CD4-positive, alpha-beta T cell treated with Interleukin-10 for 1 hour (primary cell): ENCODE data around the gene SPEN.

ENCODE experiments used
- DNase-seq: peaks from one replicate; pipeline ENCODE4 v3.0.0-alpha.2; 2020

SPEN gene

DNA sequence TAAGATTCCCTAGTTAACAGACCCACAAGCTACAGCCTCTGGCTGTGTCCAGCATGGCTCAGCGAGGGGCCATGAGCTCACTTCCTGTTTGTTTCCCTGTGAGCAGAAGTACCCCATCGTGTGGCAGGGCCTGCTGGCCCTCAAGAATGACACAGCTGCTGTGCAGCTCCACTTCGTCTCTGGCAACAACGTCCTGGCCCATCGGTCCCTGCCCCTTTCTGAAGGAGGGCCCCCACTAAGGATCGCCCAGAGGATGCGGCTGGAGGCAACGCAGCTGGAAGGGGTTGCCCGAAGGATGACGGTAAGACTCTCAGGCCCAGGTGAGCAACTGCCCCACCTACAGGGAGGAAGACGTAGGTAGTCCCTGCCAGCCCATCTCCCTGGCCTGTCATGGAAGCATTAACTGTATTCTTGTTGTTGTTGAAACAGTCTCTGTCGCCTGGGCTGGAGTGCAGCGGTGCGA lies 90.2 kb downstream of the SPEN start:
- DNase-seq: no peak

DNA sequence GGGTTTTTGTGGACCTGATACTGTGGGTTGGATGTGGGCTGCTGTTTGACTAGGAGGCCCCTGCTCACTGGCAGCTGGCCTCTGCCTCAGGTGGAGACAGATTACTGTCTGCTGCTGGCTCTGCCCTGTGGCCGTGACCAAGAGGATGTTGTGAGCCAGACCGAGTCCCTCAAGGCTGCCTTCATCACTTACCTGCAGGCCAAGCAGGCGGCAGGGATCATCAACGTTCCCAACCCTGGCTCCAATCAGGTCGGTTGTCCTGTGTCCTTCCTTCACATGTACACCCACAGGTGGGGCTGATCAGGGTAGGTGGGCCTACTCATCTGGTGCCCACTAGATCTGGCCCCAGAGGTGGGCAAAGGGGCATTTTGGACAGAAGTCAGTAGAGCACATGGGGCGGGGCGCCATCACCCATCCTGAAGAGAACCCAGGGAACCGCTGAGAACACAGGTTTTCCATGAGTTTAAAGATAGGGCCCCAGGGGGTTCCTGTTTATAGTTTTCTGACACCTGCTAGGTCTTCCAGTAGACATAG lies 91.2 kb downstream of the SPEN start:
- DNase-seq: no peak

DNA sequence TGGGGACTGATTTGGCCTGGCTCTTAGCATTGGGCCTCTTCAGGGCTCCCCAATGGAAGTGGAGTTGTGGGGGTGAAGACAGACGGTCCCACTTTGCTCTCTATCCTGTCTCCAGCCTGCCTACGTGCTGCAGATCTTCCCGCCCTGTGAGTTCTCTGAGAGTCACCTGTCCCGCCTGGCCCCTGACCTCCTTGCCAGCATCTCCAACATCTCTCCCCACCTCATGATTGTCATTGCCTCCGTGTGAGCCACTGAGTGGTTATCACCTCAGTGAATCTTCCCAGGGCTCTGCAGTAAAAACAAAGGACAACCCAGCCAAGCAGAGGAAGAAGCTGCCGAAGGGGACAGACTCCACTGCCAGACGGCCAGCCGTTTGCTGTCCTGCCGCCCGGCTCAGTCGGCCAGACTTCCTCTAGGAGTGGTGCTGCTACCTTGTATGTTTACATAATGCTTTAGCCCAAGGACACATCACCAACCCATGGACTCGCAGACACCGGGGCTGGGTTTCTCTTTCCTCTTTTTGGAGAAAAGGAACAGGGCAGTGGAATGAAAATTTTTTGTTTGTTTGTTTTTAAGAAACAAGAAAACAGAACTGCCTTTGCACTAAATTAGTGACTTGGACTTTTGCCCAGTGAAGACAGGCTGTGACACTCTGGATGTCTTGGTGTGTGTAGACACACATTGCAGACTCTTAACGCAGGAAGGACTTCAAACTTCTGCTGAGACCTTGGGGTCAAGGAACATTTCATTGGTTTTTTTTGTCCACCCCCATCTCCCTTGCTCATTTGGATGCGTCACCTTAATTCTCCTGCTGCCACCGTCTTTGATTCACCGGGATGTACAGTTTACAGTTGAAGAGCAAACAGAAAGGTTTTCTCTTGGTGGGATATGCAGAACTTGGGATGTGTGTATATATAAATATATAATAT lies 91.9 kb downstream of the SPEN start:
- no peak for DNase-seq

DNA sequence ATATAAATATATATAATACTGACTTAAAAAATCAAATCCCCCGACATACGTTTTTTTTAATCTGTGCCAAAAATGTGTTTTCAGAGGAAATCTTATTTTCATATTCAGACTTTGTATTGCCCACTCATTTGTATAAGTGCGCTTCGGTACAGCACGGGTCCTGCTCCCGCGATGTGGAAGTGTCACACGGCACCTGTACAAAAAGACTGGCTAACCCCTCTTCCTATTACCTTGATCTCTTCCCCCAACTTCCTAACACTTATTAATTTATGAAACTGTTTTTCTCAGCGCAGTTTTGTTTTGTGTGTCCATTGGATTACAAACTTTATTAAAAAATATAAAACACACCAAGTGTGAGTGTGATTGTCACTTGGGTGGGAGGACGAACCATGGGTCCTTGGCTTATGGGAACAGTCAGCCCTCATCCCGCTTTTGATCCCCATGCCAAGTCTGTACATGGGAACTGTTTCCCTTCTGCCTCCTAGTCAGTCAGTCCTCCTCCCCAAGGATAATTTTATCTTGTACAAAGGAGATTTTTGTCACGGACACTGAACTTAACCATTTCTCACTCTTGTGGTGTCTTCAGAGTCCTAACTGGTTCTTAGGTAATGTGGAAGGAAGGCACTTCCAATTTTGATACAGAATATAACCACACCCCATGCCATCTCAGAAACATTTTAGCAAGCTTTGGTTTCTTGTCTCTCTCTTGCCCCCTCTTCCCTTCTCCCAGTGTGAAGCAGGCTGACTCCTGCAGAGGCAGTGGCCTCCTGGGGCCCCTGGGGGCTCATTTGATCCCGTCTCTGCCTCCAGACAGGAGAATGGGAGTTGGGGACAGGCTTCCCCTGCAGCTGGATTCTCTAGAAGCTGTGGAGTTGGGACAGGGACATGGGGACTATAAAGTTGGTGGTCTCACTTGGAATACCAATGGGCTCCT lies 92.9 kb downstream of the SPEN start:
- no peak for DNase-seq

DNA sequence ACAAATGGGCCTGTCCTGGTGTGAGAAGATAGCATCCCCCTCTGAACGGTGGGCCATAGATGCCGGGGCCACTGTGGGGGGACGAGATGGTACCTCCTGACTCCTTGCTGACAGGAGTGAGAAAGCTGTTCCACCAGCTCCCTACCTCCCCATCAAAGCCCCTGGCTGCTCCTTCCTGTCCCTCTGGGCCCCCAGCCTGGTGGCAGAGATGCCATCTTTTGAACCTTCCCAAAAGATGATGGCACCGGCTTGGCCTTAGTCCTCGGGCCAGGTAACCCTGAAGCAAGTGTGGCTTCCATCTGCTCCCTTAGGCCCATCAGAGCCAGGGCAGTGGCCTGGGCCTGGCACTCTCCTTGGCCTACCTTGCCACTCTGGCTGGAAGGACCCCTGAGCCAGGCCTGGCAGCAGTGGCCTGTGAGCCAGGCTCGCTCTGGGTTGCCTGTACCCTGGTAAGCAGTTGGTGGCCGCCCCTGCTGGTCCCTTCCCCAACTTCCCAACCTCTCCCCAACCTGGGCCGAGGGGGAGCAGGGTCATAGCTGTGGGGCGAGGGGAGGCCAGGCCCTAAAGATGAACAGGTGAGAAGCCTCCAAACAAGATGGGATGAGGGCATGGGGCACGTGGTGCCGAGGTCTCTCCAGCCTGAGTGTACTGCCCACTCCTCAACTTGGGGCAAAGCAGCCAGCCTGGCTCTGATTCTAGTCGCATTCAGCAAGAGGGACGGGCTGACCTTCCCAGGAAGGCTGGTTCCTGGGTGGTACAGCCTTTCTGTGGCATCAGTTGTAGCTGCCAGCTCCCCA lies 93.7 kb downstream of the SPEN start:
- DNase-seq: no peak

DNA sequence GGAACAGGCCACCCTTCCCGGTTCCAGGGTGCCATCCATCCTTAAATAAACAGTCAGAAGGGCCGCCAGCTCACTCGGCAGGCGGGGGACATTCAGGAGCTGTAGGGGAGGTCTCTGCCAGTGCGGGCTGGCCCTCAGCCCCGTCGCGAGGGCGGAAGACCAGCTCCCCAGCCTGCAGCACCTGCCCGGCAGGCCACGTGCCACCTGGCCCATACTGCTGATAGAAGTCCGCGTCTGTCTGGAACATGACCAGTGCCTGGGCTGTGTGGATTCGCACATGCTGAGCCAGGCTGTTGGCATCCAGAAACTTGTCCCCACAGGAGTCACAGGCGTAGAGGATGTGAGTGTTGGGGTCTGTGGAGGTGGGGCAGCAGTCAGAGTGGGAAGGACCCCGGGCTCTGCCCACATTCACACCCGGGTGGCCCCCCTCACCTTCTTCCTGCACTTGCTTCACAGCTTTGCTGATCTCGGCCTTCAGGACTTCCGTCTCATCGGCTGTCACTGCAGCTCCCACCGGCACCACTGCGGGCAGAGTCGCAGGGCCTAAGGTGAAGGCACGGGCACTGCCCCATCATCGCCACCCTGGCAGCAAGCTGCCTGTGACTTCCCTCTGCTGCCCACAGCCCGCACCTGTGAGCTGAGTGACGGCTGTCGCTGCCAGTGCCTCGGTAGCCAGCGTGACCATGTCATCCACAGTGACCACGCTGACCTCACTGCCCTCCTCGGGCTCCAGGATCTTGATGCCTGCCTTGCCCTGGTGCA lies 94.6 kb downstream of the SPEN start:
- no peak for DNase-seq

DNA sequence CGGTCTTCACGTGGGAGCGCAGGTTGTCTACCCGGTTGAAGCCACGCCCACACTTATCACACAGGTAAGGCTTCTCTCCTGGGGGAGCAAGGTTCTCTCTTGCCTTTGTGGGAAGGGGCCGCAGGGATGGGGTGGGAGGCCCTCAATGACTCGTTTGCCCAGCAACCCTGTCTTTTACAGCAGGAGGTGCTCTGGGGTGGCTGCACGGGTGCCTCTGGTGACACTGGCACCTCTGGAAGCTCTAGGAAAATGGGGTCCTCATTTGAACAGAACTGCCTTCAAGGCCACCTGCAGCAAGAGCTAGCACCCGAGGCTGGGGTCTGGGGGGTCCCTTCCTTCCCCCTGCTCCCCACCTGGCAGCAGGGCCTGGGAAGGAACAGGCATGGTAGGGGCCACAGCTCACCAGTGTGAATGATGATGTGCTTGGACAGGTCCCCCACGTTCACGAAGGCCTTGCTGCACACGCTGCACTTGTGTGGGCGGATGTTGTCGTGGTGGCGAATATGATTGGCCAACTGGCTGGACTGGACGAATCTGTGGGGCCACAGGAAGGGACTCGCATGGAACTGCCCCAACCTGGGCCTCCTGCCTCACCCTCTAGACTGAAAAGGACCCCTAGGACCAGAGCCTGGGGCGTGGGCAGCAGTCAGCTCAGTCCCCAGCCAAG lies 95.3 kb downstream of the SPEN start:
- no peak for DNase-seq

DNA sequence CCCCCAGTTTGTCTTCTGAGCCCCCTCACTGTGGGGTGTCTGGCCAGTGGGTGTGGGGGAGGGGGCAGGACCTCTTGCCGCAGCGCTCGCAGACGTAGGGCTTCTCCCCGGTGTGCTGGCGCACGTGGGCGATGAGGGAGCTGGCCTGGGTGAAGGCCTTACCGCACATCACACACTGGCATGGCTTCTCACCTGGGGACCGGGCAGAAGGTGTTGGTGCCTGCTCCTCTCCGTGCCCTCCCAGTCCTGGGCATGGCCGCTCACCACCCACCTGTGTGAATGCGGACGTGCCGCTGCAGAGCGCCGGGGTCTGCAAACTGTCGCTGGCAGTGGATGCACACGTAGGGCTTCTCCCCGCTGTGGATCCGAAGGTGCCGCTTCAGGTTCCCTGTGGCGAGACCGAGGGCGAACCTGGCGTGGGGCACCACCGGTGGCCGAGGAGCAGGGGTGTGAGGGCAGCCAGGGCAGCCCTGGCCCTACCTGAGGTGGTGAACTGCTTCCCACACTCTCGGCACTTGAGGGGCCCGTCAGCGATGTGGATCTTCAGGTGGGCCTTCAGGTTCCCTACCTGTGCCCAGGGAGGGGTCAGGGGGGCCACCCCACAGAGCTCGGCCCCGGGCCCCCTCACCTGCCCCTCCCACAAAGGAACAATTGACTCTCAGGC lies 96.0 kb downstream of the SPEN start:
- DNase-seq: no peak

DNA sequence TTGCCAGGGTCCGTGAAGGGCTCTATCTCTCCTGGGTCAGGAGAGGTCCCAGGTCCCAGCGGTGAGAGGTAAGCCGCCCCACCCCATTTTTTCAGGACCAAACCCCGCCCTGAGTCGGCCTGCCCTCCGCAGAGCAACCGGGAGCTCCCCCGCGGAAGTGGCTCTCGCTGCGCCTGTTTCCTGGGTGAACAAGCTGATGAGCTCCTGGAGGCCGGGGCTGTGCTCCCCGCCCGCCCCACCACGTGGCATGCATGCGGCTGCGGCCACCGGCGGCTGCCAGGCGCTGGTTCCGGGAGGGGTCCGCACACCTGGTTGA lies 96.4 kb downstream of the SPEN start:
- DNase-seq: no peak

DNA sequence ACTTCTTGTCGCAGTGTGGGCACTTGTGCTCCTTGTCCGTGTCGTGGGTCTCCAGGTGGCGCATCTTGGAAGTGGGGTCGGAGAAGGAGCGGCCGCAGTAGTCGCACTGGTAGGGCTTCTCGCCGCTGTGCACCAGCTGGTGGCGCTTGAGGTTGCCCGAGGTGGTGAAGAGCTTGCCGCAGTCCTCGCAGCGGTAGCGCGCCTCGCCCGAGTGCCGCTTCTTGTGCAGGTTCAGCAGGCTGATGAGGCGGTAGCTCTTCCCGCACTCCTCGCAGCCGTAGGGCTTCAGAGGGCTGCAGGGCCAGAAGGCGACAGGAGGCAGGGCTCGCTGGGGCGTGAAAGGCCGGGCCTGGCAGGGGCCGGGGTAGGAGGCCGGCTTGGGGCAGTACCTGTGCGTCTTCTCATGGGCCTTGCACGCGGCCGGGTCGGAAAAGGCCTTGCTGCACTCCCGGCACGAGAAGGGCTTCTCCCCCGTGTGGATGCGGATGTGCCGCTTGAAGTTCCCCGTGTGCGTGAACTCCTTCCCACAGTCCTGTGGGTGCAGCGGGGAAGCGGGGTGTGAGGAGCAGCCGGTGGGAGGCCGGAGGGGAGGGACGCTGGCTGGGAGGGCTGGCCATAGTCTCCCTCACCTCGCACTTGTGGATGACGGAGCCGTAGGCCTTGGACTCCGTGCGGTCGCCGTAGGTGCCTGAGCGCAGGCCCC lies 97.0 kb downstream of the SPEN start:
- DNase-seq: no peak

DNA sequence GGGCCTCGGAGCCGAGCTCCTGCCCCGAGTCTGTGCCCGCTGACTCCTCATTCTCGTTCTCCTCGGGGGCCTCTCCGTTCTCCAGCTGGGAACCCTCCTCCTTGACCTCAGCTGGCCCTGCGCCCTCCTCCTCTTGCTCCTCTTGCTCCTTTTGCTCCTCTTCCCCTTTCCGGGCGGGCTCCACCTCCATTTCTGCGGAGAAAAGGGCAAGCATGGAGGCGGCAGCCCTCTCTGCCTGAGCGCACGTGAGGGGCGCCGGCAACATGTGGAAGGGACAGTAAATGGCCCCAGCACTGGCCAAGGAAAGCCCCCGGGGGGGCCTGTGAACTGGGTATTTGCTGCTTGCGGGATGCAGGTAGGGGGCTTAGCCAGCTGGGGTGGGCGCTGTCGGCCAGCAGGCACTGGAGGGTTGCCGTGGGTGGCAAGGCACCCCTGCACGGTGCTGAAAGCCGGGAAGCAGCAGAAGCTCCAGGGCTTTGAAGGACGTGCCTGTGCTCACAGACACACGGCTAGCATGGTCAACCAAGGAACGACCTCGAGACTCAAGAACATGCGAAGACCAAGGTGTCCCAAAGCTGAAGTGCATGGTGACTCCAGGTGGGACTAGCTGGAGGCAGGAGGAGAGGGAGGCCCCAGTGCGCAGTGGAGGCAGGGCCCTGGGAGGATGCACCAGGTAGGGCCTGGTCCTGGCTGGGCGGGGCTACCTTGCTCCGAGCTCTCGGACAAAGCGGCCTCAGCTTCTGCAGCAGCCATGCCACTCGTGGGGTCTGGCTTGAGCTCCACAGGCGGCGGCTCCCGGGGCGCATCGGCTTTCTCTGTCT lies 97.7 kb downstream of the SPEN start:
- DNase-seq: no peak

DNA sequence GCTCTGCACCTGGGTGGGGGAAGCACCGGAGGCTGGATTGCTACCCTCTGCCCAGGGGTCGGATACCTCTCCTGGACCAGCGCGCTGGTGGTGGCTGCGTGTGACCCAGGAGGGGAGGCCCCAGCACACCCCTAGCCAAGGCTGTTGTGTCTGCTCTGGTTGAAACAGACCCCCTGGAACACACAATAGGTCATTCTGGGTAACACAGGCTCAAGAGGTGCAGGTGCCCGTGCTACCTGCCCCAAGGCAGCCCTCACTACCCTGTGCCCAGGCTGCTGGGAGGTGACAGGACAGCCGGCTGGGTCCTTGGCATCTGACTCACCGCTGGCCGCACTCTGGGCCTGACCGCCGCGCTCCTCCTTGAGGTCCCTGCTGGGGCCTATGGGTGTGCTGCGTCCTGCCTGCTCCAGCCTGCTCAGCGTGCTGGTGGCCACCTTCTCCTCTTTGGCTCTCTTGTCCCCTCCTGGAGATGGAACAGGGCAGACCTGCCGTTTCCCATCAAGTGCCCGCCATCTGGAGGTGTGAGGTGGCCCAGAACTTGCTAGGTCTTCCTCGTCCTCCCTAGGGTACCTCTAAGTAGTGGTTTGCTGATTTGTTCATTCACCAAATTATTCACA lies 98.4 kb downstream of the SPEN start:
- DNase-seq: no peak

DNA sequence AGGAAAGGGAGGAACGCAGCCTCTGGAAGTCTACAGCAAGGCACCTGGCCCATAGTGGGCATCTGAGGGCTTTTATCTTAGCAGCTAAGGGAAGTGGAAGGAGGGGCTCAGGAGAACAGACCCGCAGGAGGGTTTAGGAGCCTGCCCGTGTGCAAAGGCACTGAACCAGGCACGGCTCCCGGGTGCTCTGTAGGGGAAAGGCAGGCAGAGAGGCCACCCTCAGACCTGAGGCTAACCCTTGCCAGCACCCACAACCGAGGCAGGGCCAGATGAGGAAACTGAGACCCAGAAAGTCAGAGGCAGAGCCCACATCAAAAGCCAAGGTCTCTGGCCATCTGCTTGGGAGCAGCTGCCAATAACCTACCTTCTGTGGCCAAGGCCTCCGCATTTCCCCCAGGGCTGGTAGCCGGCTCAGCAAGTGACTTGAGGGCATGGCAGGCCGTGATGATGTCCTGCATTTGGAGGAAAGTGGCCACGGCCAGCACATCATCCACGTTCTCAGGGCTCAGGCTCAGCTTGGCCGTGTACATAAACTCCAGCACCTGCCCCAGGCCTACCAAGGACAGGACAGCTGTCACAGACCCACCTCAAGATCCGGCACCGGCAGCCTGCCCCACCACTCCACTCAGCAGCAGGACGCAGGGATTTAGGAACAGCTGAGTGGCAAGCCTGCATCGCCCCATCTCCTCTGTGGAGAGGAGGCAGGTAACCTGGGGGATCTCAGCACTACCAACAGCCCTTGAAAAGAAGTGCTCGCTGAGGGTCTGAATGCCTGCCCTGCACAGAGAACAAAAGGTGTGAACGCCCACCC lies 99.3 kb downstream of the SPEN start:
- DNase-seq: no peak

DNA sequence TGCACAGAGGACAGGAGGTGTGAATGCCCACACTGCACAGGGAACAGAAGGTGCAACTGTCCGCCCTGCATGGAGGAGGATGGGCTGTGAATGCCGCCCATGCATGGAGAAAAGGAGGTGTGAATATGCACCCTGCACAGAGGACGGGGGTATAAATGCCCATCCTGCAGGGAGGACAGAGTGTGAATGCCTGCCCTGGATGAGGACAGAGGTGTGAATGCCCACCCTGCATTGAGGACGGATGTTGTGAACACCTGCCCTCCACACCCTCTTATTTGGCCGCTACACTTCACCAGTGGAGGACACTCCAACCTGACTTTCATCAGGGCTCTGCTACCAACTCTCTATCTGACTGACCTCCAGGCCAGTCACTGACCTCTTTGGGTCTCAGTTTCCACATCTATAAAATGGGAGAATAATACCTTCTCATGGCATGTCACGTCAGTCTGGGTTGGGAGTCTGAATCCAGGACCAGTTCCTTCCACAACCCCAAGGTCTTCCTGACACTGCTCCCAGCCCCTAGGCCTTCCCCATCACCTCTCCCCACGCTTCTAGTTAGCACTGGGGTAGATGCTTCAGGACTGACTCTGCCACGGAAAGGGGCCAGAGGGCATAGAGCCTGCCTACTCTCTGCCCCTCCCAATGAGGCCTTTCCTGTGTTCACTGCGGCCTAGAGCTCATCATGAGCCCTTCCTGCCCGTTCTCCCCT lies 100.0 kb downstream of the SPEN start:
- no peak for DNase-seq

DNA sequence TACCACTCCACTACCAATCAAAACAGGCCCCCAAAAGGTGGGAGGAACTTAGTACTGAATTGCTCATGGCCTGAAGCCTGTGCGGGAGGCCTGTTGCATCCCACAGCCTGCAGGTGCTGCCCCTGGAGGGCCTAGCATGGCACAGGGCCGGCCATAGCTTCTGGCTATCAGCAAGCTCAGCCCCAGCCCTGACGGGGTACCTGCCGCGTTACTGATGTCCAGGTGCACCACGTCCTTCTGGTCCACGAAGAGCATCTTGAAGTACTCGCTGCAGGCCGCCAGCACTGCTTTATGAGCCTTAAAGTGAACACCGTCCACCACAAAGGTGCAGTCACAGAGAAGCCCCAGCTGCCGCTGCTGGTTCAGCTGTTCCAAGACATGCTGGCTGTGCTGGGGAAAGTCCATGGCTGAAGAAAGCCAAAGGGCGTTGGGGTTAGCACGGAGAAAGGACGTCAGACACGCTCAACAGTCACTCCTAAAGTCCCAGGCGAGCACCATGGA lies 100.6 kb downstream of the SPEN start:
- no peak for DNase-seq

DNA sequence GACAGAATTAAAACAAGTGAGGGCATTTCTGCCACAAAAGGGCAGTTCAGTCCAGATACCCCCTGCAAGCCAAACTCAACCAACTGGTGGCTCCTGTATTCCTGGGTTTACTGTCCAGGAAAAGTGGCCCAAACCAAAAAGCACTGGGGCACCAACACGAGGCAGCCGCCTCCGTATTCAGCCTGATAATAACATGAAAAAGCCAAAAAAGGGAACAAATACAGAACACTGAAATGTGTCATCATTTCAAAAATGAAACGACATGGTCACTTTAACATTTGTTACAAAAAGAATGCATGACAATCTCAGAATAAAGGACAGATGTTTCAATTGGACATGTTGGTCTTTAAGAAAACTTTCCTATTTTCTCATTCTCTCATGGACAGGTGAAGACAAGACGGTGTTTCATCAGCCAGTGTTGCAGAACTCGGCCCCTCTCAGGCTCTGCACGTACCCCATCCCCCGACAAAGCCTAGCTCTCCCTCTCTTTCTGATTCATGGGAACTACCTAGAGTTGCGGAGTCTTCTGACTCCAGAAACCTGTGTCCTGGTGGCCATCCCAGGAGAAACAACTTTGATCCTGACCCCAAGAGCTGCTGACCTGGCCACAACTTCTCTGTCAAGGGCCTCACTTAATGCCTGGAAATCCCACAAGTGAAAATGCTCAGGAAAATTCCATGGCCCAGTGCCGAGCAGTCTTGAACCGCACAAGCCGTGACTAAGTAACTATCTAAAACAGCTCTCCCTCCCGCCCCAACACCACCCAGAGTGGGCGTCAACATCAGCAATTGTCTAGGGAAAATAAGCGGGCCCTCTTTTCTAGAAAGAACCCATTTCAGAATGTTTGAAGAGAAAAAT lies 101.3 kb downstream of the SPEN start:
- DNase-seq: no peak
